NCI-H82 (cell line): Measurements from ENCODE around the gene ARL5A.
"Not testable (repeated sequence)": the region's sequence is repeated elsewhere in the genome, so short reads cannot be mapped to it uniquely, and the experiment has no call there.

Source experiments
- DNase-seq: peaks from one replicate; lab custom pipeline; 2025; lab: John Stamatoyannopoulos, UW

The ARL5A gene, protein sequence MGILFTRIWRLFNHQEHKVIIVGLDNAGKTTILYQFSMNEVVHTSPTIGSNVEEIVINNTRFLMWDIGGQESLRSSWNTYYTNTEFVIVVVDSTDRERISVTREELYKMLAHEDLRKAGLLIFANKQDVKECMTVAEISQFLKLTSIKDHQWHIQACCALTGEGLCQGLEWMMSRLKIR

GRCh38 chr2:151828143-151828889 lies at the start of gene ARL5A:
Gene ARL5A (minus strand): TSS chr2:151828421. CDS start chr2:151828176, 245 bp downstream.
- peak; percentile 97 for DNase-seq

DNA sequence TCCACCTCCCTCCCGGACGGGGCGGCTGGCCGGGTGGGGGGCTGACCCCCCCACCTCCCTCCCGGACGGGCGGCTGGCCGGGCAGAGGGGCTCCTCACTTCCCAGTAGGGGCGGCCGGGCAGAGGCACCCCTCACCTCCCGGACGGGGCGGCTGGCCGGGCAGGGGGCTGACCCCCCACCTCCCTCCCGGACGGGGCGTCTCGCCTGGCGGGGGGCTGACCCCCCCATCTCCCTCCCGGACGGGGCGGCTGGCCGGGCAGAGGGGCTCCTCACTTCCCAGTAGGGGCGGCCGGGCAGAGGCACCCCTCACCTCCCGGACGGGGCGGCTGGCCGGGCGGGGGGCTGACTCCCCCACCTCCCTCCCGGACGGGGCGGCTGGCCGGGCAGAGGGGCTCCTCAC lies 47.4 kb upstream of the ARL5A start:
- not testable (repeated sequence) for DNase-seq

DNA sequence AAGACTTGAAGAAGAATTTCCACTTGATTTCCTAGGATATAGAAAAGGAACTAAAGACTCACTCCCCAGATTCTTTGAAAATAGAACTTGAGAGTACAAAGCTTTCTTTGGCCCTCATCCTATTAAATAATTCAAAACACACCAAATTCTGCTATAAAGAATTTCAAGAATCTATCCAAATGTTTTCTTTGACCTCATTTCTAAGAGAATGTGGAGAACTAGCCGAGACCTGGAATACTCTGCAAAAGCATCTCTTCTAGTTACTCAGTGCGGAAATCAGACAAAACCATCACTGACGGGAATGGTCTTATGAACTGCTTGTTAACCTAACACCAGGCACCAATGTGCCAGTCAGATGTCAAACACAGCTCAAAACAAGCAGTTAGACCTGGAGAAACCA lies 44.2 kb upstream of the ARL5A start:
- no peak for DNase-seq

DNA sequence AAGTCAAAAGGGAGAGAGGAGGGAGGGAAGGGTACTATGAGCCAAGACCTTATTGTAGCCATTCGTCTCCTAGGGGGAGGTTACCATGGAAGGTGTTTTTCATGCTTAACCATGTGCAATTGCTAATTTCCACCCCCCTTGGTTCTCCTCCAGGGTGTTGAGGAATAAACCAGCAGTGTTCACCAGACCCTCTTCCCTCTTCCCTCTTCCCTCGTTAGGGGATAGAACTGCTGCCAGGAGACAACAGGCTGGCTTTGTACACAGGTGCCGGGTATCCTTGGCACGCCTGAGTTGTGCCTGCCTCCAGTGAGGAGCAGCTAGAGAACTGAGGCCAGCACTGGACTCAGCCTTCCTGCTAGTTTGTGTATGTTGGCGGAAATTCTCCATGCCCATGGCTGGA lies 41.1 kb upstream of the ARL5A start:
- DNase-seq, result no peak

DNA sequence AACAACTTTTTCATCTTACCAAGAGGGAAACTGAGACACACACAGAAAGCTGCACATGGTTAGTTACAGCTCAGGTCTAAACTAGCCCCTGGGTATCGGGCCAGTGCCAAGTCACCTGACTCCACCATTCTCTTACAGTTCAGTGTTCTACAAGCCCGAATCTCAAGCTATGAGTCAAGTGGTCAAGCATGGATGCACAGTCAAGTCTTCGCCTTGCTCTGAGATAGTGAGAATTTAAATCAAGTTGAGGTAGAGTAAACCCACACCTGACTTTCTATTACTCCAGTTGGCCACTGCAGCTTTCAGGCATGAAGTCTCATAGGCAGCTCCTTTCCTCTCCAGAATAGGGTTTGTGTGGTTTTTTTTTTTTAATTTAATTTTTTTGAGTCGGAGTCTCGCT lies 34.5 kb upstream of the ARL5A start:
- no peak for DNase-seq

DNA sequence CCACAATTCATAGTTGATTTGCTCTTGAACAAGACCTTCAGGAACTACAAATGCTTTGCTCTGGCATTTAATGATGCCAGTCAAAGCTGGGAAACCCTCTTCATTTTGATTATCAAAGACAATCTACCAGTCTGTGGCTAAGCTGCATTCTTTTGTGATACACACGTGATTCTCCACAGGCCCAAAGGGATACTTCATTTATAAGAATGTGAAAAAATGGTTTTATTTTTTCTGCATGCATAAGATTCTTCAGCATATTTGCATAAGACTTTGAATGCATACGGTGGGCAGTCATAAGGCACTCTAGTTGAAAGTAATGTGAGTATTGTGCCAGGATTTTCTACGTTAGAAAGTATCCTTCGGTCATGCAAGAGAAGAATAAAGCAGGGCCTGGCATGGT lies 33.0 kb upstream of the ARL5A start:
- no peak for DNase-seq

DNA sequence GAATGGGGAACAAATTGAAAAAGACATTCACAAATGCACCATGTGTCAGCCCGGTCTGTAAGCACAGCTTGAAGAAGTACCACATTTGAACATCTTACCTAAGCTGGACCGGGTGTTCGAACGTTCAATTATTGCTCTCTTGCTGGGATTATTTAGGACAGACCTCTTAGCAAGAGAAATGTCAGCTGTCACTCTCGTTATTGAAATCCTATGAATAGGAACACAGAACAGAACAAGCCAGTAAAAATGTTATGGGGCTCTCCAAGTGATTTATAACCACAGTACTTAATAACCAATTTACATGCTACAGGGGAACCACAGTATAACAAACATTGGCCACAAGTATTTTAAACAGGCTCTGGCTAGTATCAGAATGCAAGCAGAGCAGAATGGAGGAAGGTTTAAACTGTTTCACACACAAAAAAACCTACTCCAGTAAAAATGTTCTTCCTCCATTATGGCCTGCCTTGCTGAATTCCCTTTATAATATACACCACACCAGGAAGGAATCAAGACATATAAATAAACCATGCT lies 32.5 kb upstream of the ARL5A start:
- peak; percentile 56 for DNase-seq

- DNase-seq, result peak; percentile 56
Measured at GRCh38 chr2:151860210-151860609, 32.0 kb upstream of the ARL5A start.

GRCh38 chr2:151857650-151858049 lies 29.4 kb upstream of the ARL5A start:
- no peak for DNase-seq

- DNase-seq, result no peak
Measured at GRCh38 chr2:151855111-151855510, 26.9 kb upstream of the ARL5A start.

- no peak for DNase-seq
Measured at GRCh38 chr2:151853070-151853758, 25.0 kb upstream of the ARL5A start.

DNA sequence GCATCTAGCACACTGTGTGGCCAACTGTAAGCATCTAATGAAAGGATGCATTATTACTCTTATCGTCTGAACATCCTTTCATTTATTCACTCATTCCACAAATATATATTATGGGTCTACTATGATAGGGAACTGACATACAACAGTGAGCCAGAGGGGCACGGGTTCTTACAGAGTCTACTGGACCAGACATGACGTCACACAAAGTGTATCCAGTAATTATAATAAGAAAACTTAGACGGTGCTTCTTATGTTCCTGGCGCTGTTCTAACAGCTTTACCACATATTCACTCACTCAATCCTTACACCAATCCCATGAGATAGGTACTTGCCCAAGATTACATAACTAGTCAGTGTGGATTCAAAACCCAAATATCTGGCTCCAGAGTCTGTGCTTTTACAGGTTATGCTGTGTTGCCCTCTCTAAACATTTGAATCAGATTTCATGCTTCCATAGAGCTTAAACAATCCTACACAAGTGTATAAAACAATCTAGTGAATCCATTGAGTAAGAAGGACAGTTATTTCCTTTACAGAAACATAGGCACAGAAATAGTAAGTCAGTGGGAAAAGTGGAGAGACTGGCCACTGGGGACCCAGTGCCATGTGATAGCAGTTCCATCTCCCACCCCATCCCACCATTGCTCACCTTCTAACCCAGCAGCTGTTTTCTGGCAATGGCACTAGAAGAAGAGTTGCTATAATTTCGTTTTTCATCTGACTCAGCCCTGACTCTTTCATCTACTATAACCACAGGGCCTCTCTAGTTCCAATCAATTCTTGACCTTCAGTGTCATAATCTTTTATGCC lies 24.2 kb upstream of the ARL5A start:
- DNase-seq, result no peak

- DNase-seq, result no peak
Measured at GRCh38 chr2:151851761-151852160, 23.5 kb upstream of the ARL5A start.

- DNase-seq, result peak; percentile 42
Measured at GRCh38 chr2:151849413-151850010, 21.3 kb upstream of the ARL5A start.

- no peak for DNase-seq
Measured at GRCh38 chr2:151845884-151846283, 17.7 kb upstream of the ARL5A start.

DNA sequence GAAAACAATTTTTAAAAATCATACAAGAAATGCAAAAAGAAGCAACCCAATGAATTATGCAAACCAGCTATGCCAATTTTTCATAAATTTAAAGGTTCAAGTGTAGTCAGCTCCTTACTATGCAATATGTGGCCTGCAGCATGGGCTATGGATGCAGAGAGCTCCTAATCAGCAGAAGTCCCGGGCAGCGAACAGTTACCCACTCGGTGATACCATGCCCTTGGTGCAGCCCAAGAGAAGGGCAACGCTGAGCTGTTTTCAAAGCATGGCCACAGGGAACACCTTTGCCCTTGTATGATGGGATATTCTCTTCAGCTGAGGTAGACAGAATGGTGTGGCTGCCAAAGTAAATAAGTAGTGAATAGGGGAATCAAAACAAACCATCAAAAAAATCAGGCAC lies 17.3 kb upstream of the ARL5A start:
- no peak for DNase-seq

- no peak for DNase-seq
Measured at GRCh38 chr2:151844211-151844896, 16.1 kb upstream of the ARL5A start.

GRCh38 chr2:151843691-151844061 lies 15.5 kb upstream of the ARL5A start:
- DNase-seq, result no peak

DNA sequence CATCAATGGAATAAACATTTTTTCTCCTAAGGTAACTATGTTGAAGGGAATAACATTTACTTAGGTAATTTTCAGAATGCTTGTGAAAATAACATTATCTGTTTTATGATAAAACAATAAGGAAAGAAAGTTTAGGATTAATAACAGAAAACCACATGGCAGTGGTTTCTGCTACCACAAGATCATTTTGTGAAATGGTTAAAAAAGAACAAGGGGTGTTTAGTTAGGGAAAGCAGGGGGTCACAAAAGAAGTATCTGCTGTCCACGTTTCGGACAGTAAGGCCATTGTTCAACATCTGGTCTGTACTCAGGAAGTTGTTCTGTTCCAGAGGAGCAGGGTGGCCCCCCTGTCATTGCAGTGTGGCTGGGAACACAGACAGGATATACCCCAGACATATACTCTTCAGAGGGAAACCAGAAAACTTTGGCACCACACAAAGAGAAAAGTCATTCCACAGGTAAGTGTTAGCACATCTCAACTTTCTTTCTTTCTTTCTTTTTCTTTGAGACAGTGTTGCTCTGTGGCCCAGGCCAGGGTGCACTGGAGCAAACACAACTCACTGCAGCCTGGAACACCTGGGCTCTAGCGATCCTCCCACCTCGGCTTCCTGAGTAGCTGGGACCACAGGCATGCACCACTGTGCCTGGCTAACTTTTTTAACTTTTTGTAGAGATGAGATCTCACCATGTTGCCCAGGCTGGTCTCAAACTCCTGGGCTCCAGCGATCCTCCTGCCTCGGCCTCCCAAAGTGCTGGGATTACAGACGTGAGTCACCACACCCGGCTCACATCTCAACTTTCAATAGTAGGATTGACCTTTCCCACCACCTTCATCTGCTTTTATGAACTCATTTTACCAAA lies 14.8 kb upstream of the ARL5A start:
- no peak for DNase-seq

DNA sequence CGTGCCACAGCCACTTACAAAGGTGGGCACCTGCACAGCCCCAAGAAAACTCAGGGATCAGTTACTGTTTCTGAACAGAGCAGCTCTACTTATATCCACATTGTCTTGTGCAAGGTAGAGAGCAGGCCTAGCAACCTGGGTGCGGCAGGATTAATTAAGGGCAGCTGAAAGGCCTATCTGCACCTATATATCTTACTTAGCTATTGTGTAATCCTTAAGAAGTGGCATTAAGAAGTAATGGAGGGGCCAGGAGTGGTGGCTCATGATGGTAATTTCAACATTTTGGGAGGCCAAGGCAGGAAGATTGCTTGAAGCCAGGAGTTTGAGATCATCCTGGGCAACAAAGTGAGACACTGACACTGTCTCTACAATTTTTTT lies 12.8 kb upstream of the ARL5A start:
- peak; percentile 89 for DNase-seq
